ENCODE data around the gene SPSB2.

The SPSB2 gene

DNA sequence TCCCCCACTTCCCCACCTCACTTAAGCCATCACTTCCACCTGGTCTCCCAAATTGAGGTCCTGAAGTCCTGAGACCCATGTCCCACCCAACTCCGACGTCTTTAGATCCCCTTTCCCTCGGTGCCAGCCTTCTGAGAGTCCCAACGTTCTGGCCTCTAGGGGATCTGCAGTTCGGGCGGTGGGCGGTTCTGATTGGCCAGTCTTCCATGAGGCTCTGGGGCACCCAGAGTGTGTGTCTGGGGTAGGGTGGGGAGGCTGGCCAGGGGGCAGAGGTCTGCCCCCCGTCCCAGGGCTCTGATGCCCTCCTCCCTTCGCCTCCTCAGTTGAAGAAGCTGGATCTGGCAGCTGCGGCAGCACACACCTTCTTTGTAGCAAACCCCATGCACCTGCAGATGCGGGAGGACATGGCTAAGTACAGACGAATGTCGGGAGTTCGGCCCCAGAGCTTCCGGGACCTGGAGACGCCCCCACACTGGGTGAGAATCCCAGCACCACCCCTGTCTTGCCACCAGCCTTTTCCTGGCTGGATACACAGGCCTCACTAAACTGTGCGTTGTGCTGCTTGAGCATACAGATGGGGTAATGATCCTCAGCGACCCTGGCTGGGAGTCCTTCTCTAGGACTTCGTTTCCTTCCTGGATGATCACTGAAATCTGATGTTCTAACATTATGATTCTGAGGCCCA, 43.4 kb downstream of the SPSB2 start:
- DNase-seq = no peak

- DNase-seq = peak; percentile 35
Observed at GRCh38 chr12:6828781-6829535, 44.1 kb downstream of the SPSB2 start.

DNA sequence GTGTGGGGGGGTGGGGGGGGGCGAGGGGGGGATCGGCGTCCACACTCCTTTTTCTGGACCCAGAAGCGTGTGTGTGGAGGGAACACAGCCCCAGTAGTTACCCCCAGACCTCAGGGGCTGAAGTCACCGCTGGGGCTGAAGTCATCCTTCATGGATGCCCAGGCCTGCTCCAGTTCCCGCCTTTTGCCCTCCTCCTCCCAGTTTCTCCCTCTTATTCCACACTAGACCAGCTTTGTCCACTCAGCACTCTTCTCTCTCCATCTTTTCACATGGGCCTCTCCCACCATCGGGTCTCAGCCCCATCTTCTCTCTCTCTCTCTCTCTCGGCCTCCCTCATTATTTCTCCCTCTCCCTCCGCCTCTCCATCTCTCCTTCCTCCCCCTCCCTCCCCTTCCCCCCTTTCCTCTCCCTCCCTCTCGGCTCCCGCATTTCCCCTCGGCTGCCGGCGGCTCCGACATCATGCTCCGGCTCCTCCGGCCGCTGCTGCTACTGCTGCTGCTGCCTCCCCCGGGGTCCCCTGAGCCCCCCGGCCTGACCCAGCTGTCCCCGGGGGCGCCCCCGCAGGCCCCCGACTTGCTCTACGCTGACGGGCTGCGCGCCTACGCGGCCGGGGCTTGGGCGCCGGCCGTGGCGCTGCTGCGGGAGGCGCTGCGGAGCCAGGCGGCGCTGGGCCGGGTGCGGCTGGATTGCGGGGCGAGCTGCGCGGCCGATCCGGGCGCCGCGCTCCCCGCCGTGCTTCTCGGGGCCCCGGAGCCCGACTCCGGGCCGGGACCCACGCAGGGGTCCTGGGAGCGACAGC, 44.9 kb downstream of the SPSB2 start, which contains the start of gene P3H3:
Gene P3H3 (plus strand): TSS at position 426 of the 799 bp plus-strand sequence. CDS start 34 bp downstream, at position 460.
- peak; percentile 24 for DNase-seq

GRCh38 chr12:6827437-6827911, 45.6 kb downstream of the SPSB2 start:
- peak; percentile 39 for DNase-seq

GRCh38 chr12:6826734-6827436, 46.2 kb downstream of the SPSB2 start:
- no peak for DNase-seq

GRCh38 chr12:6826125-6826733, 46.9 kb downstream of the SPSB2 start:
- DNase-seq = no peak

DNA sequence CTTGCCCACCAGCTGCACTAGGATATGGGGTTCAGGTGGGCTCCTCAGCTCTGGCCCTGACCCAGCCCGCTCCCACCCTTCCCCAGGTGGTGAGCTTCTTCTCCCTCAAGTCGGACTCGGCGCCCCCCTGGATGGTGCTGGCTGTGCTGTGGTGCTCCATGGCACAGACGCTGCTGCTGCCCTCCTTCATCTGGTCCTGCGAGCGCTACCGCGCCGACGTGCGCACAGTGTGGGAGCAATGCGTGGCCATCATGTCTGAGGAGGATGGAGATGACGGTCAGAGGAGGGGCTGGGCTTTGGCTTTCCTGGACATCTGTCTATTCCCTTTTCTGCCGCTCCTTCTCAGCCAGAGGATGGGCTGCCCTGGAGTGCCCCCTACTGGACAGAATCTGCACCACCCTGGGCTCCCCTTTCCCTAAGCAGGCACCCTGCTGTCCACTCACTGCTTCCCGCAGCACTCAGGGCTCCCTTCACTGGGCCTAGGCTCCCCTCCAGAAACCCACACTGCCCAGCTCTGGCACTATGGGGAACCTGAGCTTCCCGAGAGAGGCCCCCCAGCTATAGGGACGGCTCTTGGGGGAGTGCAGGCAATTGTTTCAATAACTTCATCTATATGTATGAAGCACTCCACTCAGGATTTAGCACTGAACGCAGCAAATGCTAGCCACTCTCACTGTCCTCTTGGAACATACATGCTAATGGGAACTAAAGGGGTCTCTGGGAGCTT, 47.5 kb downstream of the SPSB2 start:
- DNase-seq = peak; percentile 80

DNA sequence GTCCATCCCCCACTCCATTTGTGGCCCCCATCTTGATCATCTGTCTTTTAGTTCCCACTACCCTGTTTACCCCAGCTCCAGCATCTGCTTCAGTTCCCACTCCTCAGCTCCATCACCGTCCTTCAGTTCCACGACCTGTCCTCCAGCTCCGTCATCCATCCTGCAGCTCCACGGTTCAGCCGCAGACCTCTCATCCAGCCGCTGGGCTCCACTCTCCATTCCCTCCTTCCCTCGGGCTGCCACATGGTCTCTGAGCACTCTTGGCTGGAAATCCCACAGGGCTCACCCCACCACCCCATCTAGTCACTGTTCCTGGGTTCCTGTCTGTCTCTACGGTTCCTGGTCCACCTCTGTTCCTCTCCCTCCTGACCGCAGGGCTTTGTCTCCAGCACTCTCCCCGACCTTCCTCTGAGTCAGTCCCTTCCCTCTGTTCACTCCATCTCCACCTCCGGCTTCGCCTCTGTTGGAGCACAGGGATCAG, 48.2 kb downstream of the SPSB2 start:
- DNase-seq = no peak

- no peak for DNase-seq
Observed at GRCh38 chr12:6824085-6824775, 48.9 kb downstream of the SPSB2 start.

- no peak for DNase-seq
Observed at GRCh38 chr12:6823182-6824084, 49.7 kb downstream of the SPSB2 start.

DNA sequence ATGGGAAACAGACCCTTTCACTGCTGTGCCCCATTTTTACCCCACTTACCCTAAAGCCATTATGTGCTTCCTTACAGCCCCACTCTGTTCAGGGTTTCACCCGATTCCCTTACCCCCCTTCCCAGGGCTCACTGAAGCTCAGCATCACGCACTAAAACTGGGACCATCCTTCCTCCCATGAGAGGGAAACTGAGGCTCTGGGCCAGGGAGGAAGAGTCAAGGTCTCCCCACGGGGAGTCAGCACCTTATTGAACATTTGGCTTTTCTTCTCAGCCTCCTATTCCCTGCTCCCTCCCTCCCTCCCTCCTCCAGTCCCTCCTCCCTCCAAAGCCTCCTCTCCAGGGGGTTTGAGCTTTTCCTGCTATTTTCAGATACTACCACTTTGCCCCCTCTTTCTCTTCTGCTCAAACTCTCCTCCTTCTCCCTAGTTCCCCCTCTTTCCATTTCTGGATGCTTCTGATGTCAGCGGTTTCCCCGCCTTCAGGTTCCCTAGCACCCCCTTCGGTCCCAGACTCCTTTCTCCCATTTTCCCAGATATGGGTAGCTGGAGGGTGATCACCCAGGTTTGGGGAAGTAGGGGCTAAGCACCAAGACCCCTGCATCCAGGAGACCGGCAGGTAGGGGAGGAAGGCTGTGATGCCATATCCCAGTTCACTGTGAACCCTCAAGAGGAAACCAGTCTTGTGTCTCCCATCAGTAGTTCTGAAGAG, 50.5 kb downstream of the SPSB2 start:
- DNase-seq = no peak

GRCh38 chr12:6821591-6822425, 51.3 kb downstream of the SPSB2 start, which contains the start of gene GPR162:
TSS of gene GPR162 (plus strand) at chr12:6821821. CDS start at chr12:6823899, 2,078 bp downstream.
- DNase-seq = no peak
